HUDEP-2 (cell line): ENCODE results near the gene IL4R.
A peak's percentile ranks its signal among the peaks of the same experiment; 100 is the strongest.
"Not testable (repeated sequence)": the region's sequence is repeated elsewhere in the genome, so short reads cannot be mapped to it uniquely, and the experiment has no call there.

Experiments
- DNase-seq, 76 experiments: peaks; one replicate each; lab custom pipeline; 2025; ENCODE audit not compliant: unreplicated experiment in 76 of 76; lab: John Stamatoyannopoulos, UW

IL4R gene

DNA sequence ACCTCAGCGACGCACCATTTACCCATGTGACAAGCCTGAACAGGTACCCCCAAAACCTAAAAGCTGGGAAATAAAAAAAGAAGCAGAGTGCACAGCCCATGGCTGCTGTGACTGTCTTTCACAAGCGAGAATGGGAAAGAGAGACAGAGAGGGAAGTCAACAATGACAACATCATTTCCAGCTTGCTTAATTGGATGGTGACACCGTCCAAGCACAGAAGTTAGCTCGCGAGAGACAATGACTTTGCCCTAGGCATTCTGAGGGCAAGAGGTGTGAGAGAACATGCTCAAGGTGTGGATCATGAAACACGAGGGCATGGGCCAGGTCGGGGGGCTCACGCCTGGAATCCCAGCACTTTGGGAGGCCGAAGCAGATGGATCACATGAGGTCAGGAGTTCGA, 25.9 kb upstream of the IL4R start:
- no peak for DNase-seq

DNA sequence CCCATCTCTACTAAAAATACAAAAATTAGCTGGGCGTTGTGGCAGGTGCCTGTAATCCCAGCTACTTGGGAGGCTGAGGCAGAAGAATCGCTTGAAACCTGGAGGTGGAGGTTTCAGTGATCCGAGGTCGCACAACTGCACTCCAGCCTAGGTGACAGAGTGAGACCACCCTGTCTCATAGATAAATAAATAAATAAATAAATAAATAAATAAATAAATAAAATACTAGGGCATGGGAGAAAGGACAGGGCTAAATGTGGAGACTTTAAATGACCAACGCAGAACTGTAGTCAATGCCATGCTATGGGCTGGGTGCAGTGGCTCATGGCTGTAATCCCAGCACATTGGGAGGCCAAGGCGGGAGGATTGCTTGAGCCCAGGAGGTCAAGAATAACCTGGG, 25.5 kb upstream of the IL4R start:
- DNase-seq, result not testable (repeated sequence)

DNA sequence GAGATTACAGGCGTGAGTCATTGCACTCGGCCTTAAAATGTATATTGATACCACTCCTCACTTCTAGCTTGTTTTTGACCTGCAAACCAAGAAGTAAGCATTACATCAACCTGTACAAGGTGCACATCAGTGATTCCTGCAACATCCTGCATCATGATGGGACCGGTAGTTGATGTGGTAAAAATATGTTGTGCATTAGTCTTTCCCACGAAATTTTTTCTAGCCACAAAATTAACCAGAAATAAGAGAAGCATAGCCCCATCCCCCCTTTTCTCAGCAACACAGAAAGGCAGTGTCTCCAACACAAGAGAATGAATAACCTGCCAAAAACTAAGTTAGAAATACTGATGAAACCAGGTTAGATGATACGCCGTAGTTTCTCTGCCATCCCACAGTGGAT, 24.1 kb upstream of the IL4R start:
- no peak for DNase-seq

DNA sequence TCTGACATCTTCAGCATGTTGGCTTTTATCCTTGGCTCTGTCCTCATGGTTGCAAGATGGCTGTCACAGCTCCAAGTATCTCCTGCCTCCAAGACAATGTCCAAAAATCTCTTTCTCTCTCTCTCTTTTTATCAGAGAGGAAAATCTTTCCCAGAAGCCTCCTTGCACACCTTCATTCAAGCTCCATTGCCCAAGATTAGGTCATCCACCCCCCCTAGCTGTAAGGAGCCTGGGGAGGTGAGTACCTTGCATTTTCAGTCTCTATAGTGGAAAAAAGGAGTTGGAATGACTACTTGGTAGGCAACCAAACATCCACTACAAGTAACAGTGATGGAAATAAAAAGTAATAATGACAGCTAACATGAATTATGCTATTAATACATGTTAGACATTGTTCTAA, 23.2 kb upstream of the IL4R start:
- DNase-seq, result no peak

DNA sequence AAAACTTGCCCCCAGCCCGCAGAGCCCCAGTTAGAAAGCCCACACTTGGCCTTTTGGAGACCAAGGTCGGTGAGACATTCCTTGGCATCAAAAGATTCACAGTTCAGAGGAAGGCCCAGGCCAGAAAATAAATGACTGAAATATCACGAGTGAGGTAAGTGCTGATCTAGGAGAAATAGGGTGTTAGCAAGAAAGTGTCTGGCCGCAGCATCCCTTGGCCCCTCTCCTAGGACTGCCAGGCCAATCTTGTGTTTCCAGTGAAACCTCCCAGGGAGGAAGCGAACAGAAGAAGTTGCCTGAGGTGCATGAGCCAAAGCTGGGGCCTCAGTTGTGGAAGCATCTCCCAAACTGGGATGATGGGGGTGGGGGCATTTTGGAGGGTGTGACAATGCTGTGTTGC, 22.7 kb upstream of the IL4R start:
- DNase-seq, result no peak

DNA sequence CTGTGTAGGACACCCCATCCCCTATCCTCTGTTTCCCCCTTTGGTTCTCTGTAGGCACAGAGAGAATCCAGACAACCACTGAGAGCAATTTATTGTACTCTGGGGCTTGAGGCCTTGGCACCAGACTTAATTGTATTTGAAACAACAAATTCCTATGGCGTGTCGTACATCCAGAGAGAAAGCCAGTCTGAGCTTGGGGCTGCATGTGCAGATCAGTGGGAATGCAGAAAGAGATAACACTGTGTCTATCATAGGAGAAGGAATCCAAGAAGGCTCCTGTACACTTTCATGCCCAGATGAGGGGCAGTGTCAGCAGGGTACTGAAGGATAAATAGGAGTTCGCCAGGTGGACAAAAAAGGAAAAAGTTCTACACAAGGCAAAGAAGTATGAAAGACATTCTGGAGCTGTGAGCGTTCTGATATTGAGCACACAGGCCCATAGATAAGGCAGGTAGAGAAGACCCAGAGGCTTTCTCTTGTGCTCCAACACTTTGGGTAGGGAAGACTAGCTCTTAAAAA, 22.0 kb upstream of the IL4R start:
- DNase-seq, result no peak

DNA sequence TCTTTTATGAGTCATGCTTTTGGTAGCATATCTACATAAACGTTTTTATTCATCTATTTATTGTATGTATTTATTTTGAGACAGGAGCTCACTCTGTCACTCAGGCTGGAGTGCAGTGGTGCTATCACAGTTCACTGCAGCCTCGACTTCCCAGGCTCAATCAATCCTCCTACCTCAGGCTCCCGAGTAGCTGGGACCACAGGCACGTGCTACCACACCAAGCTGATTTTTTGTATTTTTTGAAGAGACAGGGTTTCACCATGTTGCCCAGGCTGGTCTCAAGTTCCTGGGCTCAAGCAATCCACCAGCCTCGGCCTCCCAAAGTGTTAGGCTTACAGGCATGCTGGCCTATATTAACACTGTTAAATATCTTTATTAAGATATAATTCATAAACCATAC, 20.4 kb upstream of the IL4R start:
- DNase-seq, result no peak

DNA sequence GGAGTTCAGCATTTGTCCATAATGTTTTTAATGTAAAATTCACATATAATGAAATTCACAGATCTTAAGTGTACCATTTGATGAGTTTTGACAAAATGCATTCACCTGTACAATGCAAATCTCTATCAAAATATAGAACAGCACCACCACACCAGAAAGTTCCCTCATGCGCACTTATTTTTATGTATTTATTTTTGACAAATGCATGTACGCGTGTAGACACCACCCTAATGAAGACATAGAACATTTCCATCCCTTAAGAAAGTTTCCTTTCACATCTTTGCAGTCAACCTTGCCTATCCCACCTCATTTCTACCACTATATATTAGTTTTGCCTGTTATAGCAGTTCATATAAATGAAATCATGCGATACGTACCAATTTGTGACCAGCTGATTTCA, 15.6 kb upstream of the IL4R start:
- no peak for DNase-seq

DNA sequence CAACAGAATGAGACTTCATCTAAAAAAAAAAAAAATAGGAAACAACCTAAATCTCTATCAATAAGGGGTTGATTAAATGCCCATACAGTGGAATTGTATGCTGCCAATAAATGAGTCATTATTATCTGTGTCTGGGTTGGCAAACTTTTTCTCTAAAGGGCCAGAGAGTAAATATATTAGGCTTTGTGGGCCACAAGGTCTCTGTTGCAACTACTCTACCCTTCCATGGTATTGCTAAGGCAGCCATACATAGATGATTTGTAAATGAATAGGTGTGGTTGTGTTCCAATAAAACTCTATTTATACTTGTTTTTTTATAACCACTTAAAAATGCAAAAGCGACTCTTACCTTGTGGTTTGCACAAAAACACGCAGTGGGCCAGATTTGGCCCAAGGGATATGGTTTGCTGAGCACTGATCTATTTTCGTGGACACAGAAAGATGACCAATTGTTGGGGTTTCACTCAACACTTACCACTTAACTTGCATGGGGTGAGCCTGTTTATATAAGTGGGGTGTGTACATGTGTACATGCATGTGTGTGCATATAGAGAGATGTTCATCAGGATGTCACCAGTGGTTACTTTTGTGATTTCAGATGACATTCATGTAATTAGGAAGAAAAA, 12.4 kb upstream of the IL4R start:
- DNase-seq, result no peak

DNA sequence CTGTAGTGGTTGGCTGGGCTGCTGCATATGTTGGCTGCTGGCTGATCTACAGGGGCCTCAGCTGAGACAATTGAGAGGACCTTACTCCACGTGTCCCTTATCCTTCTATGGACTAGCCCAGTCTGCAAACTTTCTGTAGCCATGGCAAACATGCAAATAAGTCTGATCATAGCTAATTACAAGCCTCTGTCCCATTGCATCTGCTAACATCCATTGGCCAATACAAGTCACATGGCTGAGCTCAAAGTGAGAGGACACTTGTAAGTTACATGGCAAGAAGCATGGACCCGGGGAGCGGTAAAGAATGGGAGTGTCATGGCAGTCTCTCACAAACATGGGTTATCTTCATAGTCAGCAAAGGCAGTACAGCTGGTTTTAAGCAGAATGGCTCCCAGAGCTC, 11.6 kb upstream of the IL4R start:
- DNase-seq, result no peak

DNA sequence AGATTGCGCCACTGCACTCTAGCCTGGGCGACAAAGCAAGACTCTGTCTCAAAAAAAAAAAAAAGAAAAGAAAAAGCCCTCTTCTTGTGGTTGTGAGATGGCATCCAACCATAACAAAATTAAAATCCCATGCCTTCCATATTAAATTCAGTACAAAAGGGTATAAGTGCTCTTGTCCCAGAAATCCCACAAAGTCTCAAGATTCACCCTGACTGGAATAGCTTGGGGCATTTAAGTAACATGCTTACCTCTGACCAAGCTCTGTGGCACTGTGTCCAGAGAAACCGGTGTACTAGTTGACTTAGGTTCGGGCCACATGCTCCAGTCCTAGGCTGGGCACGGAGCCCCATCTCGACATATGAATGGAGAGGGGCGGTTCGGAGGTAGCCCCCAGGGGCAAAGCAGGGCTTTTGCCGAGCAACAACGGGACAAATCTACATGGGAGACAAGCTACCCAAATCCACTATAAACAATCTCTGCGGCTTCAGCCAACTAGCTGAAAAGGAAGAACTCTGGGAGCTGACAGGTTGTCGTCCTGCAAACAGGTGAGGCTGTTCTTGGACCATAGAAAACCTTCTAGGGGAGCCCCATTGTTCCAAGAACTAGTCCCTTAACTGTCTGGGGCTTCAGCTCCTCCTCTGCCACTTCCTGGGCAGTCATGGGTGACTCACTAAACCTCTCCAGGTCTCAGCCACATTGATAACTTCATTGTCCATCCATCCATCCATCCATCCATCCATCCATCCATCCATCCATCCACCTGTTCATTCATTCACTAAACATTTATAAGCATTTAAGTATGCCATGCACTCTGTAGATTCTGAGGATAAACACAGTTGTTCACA, 10.3 kb upstream of the IL4R start:
- DNase-seq, result no peak

DNA sequence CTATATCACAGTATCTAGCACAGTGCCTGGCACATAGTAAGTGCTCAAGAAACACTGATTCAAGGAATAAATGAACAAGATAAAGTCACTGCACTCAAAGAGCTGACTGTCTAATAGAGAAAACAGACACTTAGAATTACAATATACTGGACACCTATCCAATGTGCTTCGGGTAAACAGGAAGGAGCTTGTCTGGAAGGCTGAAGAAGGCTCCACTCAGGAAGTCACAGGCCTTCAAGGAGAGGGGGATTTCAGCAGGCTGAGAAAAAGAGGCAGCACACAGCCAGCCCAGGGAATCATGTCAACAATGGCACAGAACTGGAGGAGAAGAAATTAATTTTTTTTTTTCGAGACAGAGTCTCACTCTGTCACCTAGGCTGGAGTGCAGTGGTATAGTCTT, 9.7 kb upstream of the IL4R start:
- no peak for DNase-seq

DNA sequence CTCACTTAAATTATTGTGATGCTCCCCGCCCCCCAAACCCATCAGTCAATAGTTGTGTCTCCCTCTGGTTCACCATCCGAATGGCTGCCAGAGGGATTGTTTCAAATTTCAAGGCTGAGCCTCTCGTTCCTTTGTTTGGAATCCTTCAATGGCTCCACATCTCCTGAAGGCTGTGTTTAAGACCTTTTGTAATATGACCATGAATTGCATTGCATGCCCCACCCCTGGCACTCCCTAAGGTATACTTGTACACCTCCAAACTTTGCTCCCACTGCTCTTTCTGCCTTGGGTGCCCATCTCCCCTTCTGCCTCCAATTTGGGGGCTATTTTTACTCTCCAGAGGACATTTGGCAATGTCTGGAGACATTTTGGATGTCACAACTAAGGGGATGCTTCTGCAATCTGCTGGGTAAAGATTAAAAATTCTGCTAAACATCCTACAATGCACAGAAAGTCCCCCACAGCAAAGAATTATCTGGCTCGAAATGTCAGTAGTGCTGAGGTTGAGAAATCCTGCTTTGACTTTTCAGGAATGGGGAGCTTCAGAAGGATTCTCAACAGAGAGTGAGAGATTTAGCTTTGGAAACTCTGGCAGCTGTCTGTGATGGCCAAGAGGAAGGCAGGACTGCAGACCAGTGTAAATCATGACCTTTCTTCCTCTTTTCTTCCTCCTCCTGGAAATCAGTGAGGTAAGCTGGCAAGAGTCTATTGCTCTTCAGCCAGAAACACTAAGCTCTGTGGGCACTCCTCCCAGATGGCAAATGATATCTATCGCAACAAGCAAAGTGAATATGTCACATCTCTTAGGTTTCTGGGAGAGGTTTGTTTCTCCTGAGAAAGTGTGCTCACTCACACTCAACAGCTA, 8.7 kb upstream of the IL4R start:
- DNase-seq, result peak in 3 of 76 experiments; percentile 7 to 18 (median 9)

DNA sequence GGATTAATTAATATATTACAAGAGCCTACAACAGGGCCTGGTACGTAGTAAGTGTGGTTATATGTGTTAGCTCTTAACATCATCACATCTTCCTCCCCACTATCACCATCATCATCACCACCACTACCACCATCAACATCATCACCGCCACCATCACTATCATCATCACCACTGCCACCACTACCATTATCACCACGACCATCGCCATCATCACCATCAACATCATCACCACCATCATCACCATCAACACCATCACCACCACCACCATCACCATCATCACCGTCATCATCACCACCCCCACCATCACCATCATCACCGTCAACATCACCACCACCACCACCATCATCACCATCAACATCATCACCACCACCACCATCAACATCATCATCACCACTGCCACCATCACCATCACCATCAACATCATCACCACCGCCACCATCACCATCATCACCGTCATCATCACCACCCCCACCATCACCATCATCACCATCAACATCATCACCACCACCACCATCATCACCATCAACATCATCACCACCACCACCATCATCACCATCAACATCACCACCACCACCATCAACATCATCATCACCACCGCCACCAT, 7.8 kb upstream of the IL4R start:
- DNase-seq, result no peak

DNA sequence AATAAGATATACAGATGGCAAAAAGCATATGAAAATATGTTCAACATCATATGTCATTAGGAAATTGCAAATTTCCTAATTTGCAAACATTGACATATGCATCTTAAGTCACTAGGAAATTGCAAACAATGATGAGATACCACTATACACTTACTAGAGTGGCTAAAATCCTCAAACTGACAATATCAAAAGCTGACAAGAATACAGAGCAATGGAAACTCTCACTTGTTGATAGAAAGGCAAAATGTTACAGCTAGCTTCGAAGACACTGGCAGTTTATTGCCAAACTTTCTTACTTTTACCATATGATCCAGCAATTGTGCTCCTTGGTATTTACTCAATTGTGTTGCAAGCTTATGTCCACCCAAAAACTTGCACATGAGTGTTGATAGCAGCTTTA, 5.0 kb upstream of the IL4R start:
- DNase-seq, result no peak

DNA sequence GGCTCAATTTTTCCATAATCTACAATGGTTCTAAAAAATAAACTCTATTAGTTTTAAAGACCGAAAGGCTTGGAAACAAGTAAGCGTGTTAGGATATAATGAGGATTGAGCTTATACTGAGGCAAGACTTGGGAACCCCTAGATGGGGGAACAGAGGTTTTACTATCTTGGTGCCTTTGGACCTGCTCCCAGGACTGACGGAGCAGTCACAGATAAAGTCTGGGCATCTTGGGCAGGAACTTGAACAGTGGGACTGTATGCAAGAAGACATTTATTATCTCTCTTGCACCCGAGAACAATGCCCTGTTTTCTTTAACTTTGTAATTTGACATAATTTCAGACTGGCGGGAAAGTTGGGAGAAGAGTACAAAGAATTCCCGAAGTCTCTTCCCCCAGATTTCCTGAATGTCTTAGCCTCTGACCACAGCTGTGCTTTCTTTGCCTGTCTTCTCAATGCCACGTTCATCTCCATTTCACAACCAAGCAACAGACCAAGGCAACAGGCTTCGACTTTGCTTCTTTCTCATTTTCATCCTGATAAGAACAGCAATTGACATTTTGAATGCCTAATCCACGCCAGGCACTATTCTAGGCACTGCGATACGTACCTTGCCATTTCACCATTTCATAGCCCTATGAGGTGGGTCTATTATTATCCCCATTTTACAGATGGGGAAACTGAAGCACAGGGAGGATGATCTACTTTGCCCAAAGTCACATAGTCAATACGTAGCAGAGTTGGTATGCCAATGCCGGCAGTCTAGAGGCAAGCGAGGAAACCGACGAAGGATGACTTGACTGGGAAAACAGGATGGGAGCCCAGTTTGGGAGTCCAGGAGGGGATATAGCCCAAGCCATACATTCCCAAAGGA, 3.0 kb upstream of the IL4R start:
- no peak for DNase-seq

DNA sequence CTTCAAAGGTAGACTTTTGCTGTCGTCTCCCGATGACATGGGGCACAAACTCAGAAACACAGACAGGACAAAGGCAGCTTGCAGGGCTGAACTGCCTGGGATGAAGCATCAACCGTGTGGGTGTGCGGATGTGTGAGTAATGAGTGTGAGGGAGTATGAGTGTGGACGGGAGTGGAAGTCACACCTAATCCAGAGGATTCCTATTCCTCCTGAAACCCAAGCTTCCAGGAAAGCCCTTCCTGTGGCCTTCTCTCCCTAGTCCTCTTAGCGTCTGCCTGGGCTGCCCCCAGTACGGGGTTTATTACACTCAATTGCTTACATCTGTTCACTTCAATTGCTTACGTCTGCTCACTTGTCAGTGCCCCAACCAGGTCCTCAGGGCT, 2.3 kb upstream of the IL4R start:
- DNase-seq, result no peak

DNA sequence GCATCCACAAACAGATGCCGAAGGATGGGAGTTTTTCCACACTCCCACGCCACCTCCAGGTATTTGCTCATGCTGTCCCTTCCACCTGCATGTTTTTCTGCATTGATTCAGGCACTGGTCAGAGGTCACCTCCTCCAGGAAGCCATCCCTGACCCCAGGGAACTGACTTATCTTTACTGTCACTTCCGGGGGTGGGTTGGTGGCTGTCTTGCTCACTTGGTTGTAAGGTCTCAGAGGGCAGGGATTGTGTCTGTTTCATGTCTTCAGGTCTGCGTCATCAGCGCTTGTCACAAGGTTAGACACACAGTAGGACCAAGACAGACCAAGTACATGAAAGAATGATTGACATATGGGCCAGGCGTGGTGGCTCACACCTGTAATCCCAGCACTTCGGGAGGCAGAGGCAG, 1.9 kb upstream of the IL4R start:
- DNase-seq, result no peak

DNA sequence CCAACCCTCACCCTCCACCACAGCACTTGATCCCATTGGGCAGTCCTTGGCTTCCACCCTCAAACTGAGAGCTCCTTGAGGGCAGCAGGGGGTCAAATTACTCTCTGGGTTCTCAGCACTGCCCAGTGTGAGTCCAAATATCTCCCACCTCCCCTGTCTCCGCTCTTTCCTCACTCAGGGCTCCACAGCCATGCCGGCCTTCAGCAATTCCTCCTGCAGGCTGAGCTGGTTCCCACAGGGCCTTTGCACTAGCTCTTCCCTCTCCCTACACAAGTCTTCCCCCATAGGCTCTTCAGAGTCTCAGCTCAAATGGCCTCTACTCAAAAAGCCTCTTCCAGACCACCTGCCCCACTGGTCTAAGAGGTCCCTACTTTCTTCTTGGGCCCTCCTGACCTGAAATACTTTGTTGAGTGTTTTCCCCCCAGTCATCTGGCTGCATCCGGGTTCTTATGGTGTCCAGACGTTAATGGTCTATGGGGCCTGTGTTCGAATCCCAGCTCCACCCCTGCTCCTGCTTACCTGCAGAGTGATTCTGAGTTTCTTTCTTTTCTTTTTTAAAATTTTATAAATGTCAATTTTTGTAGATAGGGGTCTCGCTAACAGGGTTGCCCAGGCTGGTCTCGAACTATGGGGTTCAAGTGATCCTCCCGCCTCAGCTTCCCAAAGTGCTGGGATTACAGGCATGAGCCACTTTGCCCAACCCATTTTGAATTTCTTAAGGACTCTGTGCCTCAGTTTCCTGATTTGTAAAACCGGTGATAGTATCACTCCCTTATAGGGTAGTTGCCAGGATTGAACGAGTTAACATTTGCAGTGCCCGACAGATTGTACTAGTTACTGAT, 973 bp upstream of the IL4R start:
- no peak for DNase-seq
